ENCODE results near the gene ZNF133. TPM values are rescaled to one million over a fixed set of nuclear protein-coding genes. Genes with fewer than 3 reads are reported as not detected.

Gene ZNF133
- total and polyA plus RNA-seq, 2 donors (not counting 3 experiments of a cell fraction or from before 2014, with no cell fraction given), result 11.1 to 13.8 TPM

DNA sequence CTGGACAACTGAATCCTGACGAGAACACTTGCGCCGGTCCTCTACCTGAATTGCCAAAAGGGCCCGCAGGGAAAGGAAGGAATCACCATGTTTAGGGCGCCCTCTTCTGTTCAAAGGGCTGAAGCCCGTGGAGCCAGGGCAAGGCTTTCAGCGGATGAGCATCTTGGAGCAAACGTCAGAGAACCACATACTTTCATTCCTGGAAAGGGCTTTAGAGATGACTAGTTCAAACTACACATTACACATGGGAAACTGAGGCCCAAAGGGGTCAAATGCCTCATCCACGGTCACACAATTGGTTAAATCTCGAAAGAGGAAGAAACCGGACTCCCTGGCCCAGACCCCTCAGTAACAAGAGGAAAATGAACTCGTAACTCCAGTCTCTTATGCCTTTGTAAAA, 11.5 kb upstream of the ZNF133 start:
- ChIA-PET CTCF (interaction anchor here (1.2 to 1.5 kb wide), 2 partner anchors 10 to 18 kb away, joined by 3 to 6 read pairs; no protein-coding TSS in a partner anchor), POLR2A (no interaction called here)
- Histone ChIP-seq H4K20me1 (replicated peaks; ENCODE audit: control insufficient read depth, extremely low read depth, insufficient read depth, low read length) (no peaks in the 10 kb centered on the region), H3K27ac (ENCODE audit: insufficient read depth, low read depth, low read length) (no peak overlapping the region), H3K27me3 (ENCODE audit: control insufficient read depth in 2 of 2, insufficient read depth in 2 of 2, low read length in 2 of 2) (peaks cover 13 to 17% of the 10 kb centered on the region in 2 experiments), H3K9me3 (replicated peaks; ENCODE audit: control insufficient read depth, insufficient read depth, low read length) (no peaks in the 10 kb centered on the region), H2AFZ (ENCODE audit: low read depth, low read length) (no peak overlapping the region), H3K36me3 (ENCODE audit: control insufficient read depth in 2 of 2, extremely low read depth in 1 of 2, insufficient read depth in 2 of 2, low read length in 2 of 2) (no peaks in the 10 kb centered on the region), H3K4me2 (ENCODE audit: insufficient read depth, low read length) (no peak overlapping the region), H3K4me1 (ENCODE audit: control insufficient read depth, extremely low read depth, insufficient read depth, low read length) (no peaks in the 10 kb centered on the region), H3K9me1 (replicated peaks; ENCODE audit: control insufficient read depth, extremely low read depth, insufficient read depth, low read length) (no peaks in the 10 kb centered on the region), H3K9ac (replicated peaks; ENCODE audit: extremely low read depth, insufficient read depth, low read length) (no peak overlapping the region), H3K4me3 (replicated peaks in 1 of 3; ENCODE audit: insufficient read depth in 1 of 3, low read depth in 1 of 3, low read length in 3 of 3) (no peak overlapping the region), H3K79me2 (ENCODE audit: control insufficient read depth, insufficient read depth, low read length) (no peaks in the 10 kb centered on the region)
- TF ChIP-seq MYC (IDR thresholded peaks at IDR 0.05; ENCODE audit: low read depth, low read length) (no peak), JUN (IDR thresholded peaks at IDR 0.05; ENCODE audit: borderline replicate concordance, insufficient read depth, insufficient read length, low read depth) (no peak), FOS (IDR thresholded peaks at IDR 0.05; ENCODE audit: borderline replicate concordance, insufficient read depth, low read length) (no peak), POLR2A (IDR thresholded peaks at IDR 0.05; ENCODE audit: low read depth, low read length) (no peak), EZH2 (IDR thresholded peaks at IDR 0.05; ENCODE audit: borderline replicate concordance, low read depth, low read length, severe bottlenecking) (no peak), POLR2AphosphoS5 (IDR thresholded peaks at IDR 0.05; ENCODE audit: insufficient read depth, low read depth, low read length) (no peak)
- TF ChIP-seq, protein P1, sequence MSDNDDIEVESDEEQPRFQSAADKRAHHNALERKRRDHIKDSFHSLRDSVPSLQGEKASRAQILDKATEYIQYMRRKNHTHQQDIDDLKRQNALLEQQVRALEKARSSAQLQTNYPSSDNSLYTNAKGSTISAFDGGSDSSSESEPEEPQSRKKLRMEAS (IDR thresholded peaks at IDR 0.05; ENCODE audit: insufficient read depth, insufficient read length), result no peak
- TF ChIP-seq, protein P2, sequence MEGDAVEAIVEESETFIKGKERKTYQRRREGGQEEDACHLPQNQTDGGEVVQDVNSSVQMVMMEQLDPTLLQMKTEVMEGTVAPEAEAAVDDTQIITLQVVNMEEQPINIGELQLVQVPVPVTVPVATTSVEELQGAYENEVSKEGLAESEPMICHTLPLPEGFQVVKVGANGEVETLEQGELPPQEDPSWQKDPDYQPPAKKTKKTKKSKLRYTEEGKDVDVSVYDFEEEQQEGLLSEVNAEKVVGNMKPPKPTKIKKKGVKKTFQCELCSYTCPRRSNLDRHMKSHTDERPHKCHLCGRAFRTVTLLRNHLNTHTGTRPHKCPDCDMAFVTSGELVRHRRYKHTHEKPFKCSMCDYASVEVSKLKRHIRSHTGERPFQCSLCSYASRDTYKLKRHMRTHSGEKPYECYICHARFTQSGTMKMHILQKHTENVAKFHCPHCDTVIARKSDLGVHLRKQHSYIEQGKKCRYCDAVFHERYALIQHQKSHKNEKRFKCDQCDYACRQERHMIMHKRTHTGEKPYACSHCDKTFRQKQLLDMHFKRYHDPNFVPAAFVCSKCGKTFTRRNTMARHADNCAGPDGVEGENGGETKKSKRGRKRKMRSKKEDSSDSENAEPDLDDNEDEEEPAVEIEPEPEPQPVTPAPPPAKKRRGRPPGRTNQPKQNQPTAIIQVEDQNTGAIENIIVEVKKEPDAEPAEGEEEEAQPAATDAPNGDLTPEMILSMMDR (IDR thresholded peaks at IDR 0.05; ENCODE audit: extremely low read depth in 1 of 2, insufficient read depth in 1 of 2, low read depth in 1 of 2, low read length in 2 of 2), result peak; percentile 86 to 89
- DNase-seq (ENCODE audit: low read depth, low spot score) (peak; percentile 59), FAIRE-seq (peak; percentile 95)
- no TSS peak for BruUV-seq (replicated peaks)
- intact Hi-C loops (cut with micrococcal nuclease) (loop anchor here (1.0 to 5.0 kb wide), 5 partner anchors 140 to 775 kb away; partner anchors contain the start of genes KAT14 and PET117), dilution Hi-C loops (cut with MboI; ENCODE audit: extremely low pct_ligation_motif_present, low sequenced_read_pairs) (no loop called here)

All from endothelial cell of umbilical vein (primary cell).